Panc1 (cell line): ENCODE measurements around the gene INPP1. TPM values are rescaled to one million over a fixed set of nuclear protein-coding genes. Genes with fewer than 3 reads are reported as not detected.

Experiments
- ATAC-seq: fragments of 200-7000 bp; cut with Tn5 transposase; 2 replicates; pipeline ENCODE4 v1.9.1; 2020; ENCODE audit warnings: mild to moderate bottlenecking, moderate library complexity
- BruUV-seq: library from RNA; stranded (reverse); fragments of 400-500 nt; replicated peaks from 2 replicates; lab custom pipeline; 2021; lab: Mats Ljungman, UMichigan
- CTCF ChIA-PET: fragments of 300-600 bp; sonication (Branson Sonifier 250); formaldehyde crosslinking; loops from one replicate; lab custom pipeline; 2022; ENCODE audit warnings: antibody characterized with exemption; lab: Charles Lee
- POLR2A ChIA-PET: fragments of 300-600 bp; sonication (Branson Sonifier 250); formaldehyde crosslinking; loops from one replicate; lab custom pipeline; 2022; ENCODE audit warnings: antibody characterized with exemption; lab: Charles Lee
- DNase-seq: peaks from one replicate; pipeline ENCODE4 v3.0.0-alpha.2; 2010; ENCODE audit warnings: low read depth, low spot score
- H3K27ac ChIP-seq: 2 replicates; pipeline ENCODE4 v1.5.1; 2011; ENCODE audit warnings: mild to moderate bottlenecking, low read length, inconsistent platforms
- H3K27me3 ChIP-seq: fragments of 200-500 bp; sonication (Bioruptor generic); 2 replicates; pipeline ENCODE4 v1.6.0; 2014; ENCODE audit warnings: low read length, inconsistent platforms; ENCODE audit not compliant: control insufficient read depth, insufficient read depth
- H3K36me3 ChIP-seq: fragments of 200-500 bp; sonication (Bioruptor generic); 2 replicates; pipeline ENCODE4 v1.5.1; 2014; ENCODE audit warnings: inconsistent platforms, mild to moderate bottlenecking, low read length, moderate library complexity; ENCODE audit not compliant: control insufficient read depth, insufficient read depth
- H3K4me1 ChIP-seq: 2 replicates; pipeline ENCODE4 v1.5.1; 2011; ENCODE audit warnings: inconsistent platforms, mild to moderate bottlenecking, low read length, moderate library complexity; ENCODE audit not compliant: control insufficient read depth, insufficient read depth
- H3K4me3 ChIP-seq, 2 experiments: 2 replicates each; pipeline ENCODE4 v1.5.1; 2011 to 2012; ENCODE audit warnings: low read depth in 2 of 2, low read length in 2 of 2, mild to moderate bottlenecking in 2 of 2, inconsistent platforms in 1 of 2, moderate library complexity in 1 of 2
- H3K9me3 ChIP-seq: fragments of 200-500 bp; sonication (Bioruptor generic); 2 replicates; pipeline ENCODE4 v1.5.1; 2014; ENCODE audit warnings: low read depth, mild to moderate bottlenecking, inconsistent platforms, low read length, moderate library complexity; ENCODE audit not compliant: control insufficient read depth, insufficient read depth
- POLR2AphosphoS5 ChIP-seq: IDR thresholded peaks from 2 replicates; pipeline ENCODE4 v1.6.1; 2012; ENCODE audit warnings: mild to moderate bottlenecking, low read depth, low read length, moderate library complexity
- SIN3A ChIP-seq: IDR thresholded peaks from 2 replicates; pipeline ENCODE4 v1.6.1; 2012; ENCODE audit warnings: low read depth, mild to moderate bottlenecking, low read length, moderate library complexity, borderline replicate concordance; ENCODE audit not compliant: insufficient read depth
- TCF7L2 ChIP-seq: IDR thresholded peaks from 2 replicates; pipeline ENCODE4 v1.6.1; 2011; ENCODE audit warnings: mild to moderate bottlenecking, low read depth, low read length, inconsistent platforms
- in situ Hi-C: cut with HindIII; loops from 2 replicates; pipeline ENCODE4 v1.10.0; 2016; ENCODE audit warnings: low sequenced_read_pairs, low pct_unique_long_range_greater_than_20kb
- intact Hi-C: fragments of 100-400 bp; cut with micrococcal nuclease; formaldehyde crosslinking; loops from one replicate; pipeline ENCODE4 v1.10.0; 2022; ENCODE audit not compliant: unreplicated experiment
- total RNA-seq: library from RNA; stranded (reverse); gene quantifications from one replicate; pipeline ENCODE4 v1.2.1, GENCODE V29; 2021; ENCODE audit not compliant: unreplicated experiment
- TF ChIP-seq, protein P1 (sequence below), 2 experiments: IDR thresholded peaks; 2 replicates each; pipeline ENCODE4 v1.6.1; 2011 to 2012; ENCODE audit warnings: low read depth in 2 of 2, control low read depth in 1 of 2, low read length in 1 of 2, mild to moderate bottlenecking in 1 of 2, moderate library complexity in 1 of 2; ENCODE audit not compliant: insufficient read depth in 1 of 2
- TF ChIP-seq, protein P2 (sequence below): fragments of 450-650 bp; IDR thresholded peaks from 2 replicates; pipeline ENCODE4 v1.5.1; 2017; ENCODE audit warnings: mild to moderate bottlenecking

The INPP1 gene
- total RNA-seq, 1 experiment from 2014 or later, result 10.8 TPM

DNA sequence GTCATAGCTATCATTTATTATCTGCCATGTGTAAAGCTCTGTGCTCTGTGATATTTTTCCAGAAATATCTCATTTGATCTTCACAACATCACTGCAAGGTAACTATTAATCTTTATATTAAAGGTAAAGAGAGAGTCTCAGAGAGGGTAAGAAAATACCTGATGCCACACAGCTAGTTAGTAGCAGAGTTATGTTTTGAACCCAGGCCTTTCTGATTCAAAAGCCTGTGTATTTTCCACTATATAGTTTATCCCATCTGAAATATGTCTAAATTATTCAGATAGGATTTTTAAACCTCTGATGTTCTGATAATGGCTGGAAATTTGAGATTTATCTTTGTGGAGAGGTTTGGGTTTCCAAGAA is 10.1 kb downstream of the INPP1 start:
- no peaks in the 10 kb centered on the region for H3K36me3 ChIP-seq
- DNase-seq (no peak), ATAC-seq (no peak)
- BruUV-seq, result no TSS peak
- TF ChIP-seq SIN3A, result no peak
- TF ChIP-seq, protein P1, sequence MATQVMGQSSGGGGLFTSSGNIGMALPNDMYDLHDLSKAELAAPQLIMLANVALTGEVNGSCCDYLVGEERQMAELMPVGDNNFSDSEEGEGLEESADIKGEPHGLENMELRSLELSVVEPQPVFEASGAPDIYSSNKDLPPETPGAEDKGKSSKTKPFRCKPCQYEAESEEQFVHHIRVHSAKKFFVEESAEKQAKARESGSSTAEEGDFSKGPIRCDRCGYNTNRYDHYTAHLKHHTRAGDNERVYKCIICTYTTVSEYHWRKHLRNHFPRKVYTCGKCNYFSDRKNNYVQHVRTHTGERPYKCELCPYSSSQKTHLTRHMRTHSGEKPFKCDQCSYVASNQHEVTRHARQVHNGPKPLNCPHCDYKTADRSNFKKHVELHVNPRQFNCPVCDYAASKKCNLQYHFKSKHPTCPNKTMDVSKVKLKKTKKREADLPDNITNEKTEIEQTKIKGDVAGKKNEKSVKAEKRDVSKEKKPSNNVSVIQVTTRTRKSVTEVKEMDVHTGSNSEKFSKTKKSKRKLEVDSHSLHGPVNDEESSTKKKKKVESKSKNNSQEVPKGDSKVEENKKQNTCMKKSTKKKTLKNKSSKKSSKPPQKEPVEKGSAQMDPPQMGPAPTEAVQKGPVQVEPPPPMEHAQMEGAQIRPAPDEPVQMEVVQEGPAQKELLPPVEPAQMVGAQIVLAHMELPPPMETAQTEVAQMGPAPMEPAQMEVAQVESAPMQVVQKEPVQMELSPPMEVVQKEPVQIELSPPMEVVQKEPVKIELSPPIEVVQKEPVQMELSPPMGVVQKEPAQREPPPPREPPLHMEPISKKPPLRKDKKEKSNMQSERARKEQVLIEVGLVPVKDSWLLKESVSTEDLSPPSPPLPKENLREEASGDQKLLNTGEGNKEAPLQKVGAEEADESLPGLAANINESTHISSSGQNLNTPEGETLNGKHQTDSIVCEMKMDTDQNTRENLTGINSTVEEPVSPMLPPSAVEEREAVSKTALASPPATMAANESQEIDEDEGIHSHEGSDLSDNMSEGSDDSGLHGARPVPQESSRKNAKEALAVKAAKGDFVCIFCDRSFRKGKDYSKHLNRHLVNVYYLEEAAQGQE (IDR thresholded peaks at IDR 0.05; ENCODE audit: insufficient read depth in 1 of 2, low read depth in 2 of 2, low read length in 1 of 2), result no peak
- no peak for TF ChIP-seq TCF7L2
- TF ChIP-seq, protein P2, sequence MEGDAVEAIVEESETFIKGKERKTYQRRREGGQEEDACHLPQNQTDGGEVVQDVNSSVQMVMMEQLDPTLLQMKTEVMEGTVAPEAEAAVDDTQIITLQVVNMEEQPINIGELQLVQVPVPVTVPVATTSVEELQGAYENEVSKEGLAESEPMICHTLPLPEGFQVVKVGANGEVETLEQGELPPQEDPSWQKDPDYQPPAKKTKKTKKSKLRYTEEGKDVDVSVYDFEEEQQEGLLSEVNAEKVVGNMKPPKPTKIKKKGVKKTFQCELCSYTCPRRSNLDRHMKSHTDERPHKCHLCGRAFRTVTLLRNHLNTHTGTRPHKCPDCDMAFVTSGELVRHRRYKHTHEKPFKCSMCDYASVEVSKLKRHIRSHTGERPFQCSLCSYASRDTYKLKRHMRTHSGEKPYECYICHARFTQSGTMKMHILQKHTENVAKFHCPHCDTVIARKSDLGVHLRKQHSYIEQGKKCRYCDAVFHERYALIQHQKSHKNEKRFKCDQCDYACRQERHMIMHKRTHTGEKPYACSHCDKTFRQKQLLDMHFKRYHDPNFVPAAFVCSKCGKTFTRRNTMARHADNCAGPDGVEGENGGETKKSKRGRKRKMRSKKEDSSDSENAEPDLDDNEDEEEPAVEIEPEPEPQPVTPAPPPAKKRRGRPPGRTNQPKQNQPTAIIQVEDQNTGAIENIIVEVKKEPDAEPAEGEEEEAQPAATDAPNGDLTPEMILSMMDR, result no peak
- no peak for TF ChIP-seq POLR2AphosphoS5
- no peaks in the 10 kb centered on the region for H3K9me3 ChIP-seq
- no peak overlapping the region for H3K27ac ChIP-seq
- intact Hi-C loops, result no loop called here
- in situ Hi-C loops, result no loop called here
- H3K27me3 ChIP-seq, result no peaks in the 10 kb centered on the region
- CTCF ChIA-PET, result interaction anchor here (0.6 kb wide), 1 partner anchor 651 kb away, joined by 3 read pairs; no protein-coding TSS in a partner anchor
- H3K4me1 ChIP-seq, result no peaks in the 10 kb centered on the region; the same call in 1 of the 2 replicates
- POLR2A ChIA-PET, result no interaction called here
- no peak overlapping the region for H3K4me3 ChIP-seq

GRCh38 chr2:190354003-190354690 is 10.8 kb downstream of the INPP1 start:
- ChIA-PET POLR2A (no interaction called here), CTCF (interaction anchor here (0.6 kb wide), 1 partner anchor 652 kb away, joined by 3 read pairs; no protein-coding TSS in a partner anchor)
- Histone ChIP-seq H3K4me3 (no peak overlapping the region), H3K27me3 (no peaks in the 10 kb centered on the region), H3K9me3 (no peaks in the 10 kb centered on the region), H3K36me3 (no peaks in the 10 kb centered on the region), H3K27ac (no peak overlapping the region), H3K4me1 (peaks cover 2% of the 10 kb centered on the region; the same call in 1 of the 2 replicates)
- ATAC-seq (no peak), DNase-seq (no peak)
- BruUV-seq, result no TSS peak
- in situ Hi-C loops, result no loop called here
- TF ChIP-seq SIN3A (no peak), TCF7L2 (no peak), POLR2AphosphoS5 (no peak)
- TF ChIP-seq, protein P1 (IDR thresholded peaks at IDR 0.05; ENCODE audit: insufficient read depth in 1 of 2, low read depth in 2 of 2, low read length in 1 of 2), result no peak
- TF ChIP-seq, protein P2, result no peak
- intact Hi-C loops, result no loop called here
